OCI-LY3 (cell line): Measurements from ENCODE around the gene CDH4.

Experiments
- H2AFZ ChIP-seq: fragments of 200-600, 300-600 bp; shearing (Covaris generic); 2 replicates; pipeline ENCODE4 v1.6.0; 2014; ENCODE audit warnings: antibody characterized with exemption, low read depth, low read length
- H3K27ac ChIP-seq: fragments of 200-600, 300-600 bp; sonication (generic); 2 replicates; pipeline ENCODE4 v1.5.1; 2014; ENCODE audit warnings: mild to moderate bottlenecking, low read length, moderate library complexity, mixed read lengths
- H3K27me3 ChIP-seq: fragments of 200-600, 300-600 bp; sonication (generic); 2 replicates; pipeline ENCODE4 v1.6.1; 2014; ENCODE audit warnings: low read depth, low read length, mixed read lengths
- H3K36me3 ChIP-seq: fragments of 200-600, 300-600 bp; sonication (generic); replicated peaks from 2 replicates; pipeline ENCODE3; 2014; ENCODE audit warnings: low read depth, low read length, mixed read lengths
- H3K4me1 ChIP-seq: fragments of 300-600, 200-600 bp; sonication (generic); 2 replicates; pipeline ENCODE4 v1.6.1; 2014; ENCODE audit warnings: low read length, mixed read lengths
- H3K4me2 ChIP-seq: fragments of 200-600, 300-600 bp; sonication (generic); 2 replicates; pipeline ENCODE4 v1.6.1; 2014; ENCODE audit warnings: low read length, mixed read lengths
- H3K4me3 ChIP-seq: fragments of 300-600, 200-600 bp; sonication (generic); 2 replicates; pipeline ENCODE4 v1.5.1; 2014; ENCODE audit warnings: antibody characterized with exemption, mild to moderate bottlenecking, low read length, moderate library complexity
- H3K79me2 ChIP-seq: fragments of 300-600, 200-600 bp; shearing (Covaris generic); 2 replicates; pipeline ENCODE4 v1.6.1; 2014; ENCODE audit warnings: mild to moderate bottlenecking, low read length, mixed read lengths
- H3K9ac ChIP-seq: fragments of 300-600, 200-600 bp; shearing (Covaris generic); 2 replicates; pipeline ENCODE4 v1.6.0; 2014; ENCODE audit warnings: mild to moderate bottlenecking, low read length, moderate library complexity
- H3K9me3 ChIP-seq: fragments of 200-600, 300-600 bp; shearing (Covaris generic); 2 replicates; pipeline ENCODE4 v1.6.1; 2014; ENCODE audit warnings: low read length, mixed read lengths; ENCODE audit not compliant: insufficient read depth
- H4K20me1 ChIP-seq: fragments of 200-600, 300-600 bp; sonication (generic); 2 replicates; pipeline ENCODE4 v1.6.1; 2016; ENCODE audit warnings: low read length, mixed read lengths; ENCODE audit not compliant: insufficient read depth
- EZH2phosphoT487 ChIP-seq: fragments of 200-600 bp; shearing (Covaris generic); IDR thresholded peaks from 2 replicates; pipeline ENCODE4 v1.6.1; 2018; ENCODE audit warnings: antibody characterized with exemption, mixed run types, low read depth
- TF ChIP-seq, protein P1 (sequence below): fragments of 200-600, 300-600 bp; sonication (generic); IDR thresholded peaks from 2 replicates; pipeline ENCODE4 v1.5.1; 2014; ENCODE audit warnings: antibody characterized with exemption, low read length, low read depth

The CDH4 gene

DNA sequence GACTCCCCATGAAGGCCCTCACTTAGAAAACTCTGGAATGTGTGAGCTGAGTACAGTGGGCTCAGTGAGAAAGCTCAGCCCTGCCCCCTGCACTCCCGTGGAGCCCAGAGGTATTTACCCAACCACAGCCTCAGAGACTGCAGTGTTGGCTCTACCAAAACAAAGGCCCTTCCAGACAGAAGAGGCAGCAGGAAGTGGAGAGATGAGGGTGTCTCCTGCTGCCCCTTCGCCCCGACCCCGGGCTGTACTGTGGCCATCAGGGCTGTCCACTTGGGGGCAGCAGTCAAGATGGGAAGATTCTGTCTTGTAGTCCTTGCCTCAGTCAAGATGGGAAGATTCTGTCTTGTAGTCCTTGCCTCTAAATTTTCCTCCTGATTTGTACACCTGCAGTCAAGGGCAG is 472.3 kb downstream of the CDH4 start:
- H3K9ac ChIP-seq, result no peak overlapping the region
- H3K27me3 ChIP-seq, result no peaks in the 10 kb centered on the region
- H2AFZ ChIP-seq, result no peak overlapping the region
- TF ChIP-seq, protein P1, sequence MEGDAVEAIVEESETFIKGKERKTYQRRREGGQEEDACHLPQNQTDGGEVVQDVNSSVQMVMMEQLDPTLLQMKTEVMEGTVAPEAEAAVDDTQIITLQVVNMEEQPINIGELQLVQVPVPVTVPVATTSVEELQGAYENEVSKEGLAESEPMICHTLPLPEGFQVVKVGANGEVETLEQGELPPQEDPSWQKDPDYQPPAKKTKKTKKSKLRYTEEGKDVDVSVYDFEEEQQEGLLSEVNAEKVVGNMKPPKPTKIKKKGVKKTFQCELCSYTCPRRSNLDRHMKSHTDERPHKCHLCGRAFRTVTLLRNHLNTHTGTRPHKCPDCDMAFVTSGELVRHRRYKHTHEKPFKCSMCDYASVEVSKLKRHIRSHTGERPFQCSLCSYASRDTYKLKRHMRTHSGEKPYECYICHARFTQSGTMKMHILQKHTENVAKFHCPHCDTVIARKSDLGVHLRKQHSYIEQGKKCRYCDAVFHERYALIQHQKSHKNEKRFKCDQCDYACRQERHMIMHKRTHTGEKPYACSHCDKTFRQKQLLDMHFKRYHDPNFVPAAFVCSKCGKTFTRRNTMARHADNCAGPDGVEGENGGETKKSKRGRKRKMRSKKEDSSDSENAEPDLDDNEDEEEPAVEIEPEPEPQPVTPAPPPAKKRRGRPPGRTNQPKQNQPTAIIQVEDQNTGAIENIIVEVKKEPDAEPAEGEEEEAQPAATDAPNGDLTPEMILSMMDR, result peak; percentile 16; the same call in 1 of the 2 replicates
- no peak for TF ChIP-seq EZH2phosphoT487
- no peak overlapping the region for H3K27ac ChIP-seq
- no peaks in the 10 kb centered on the region for H3K9me3 ChIP-seq
- H4K20me1 ChIP-seq, result no peaks in the 10 kb centered on the region
- no peak overlapping the region for H3K4me3 ChIP-seq
- H3K36me3 ChIP-seq, result no peaks in the 10 kb centered on the region
- no peaks in the 10 kb centered on the region for H3K4me1 ChIP-seq
- H3K79me2 ChIP-seq, result no peaks in the 10 kb centered on the region
- no peak overlapping the region for H3K4me2 ChIP-seq

DNA sequence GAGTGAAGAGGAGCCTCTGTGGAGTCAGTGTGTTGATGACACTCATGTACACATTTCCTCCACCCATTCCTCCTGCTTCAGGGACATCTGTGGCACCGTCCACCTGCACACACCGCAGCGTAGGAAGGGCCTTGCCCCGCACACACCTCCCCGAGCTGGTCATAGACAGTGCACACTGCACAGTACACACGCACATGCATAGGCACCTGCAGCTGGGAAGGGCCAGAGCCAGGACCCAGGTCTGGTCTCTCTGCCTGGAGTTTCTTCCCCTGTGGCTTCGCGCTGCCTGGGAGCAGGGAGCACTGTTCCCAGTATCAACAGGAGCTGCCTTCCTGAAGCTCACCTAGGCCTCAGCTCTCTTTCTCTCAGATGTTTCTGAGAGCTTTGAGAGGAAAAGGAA is 473.1 kb downstream of the CDH4 start:
- Histone ChIP-seq H3K9ac (no peak overlapping the region), H3K4me2 (no peak overlapping the region), H3K27me3 (no peaks in the 10 kb centered on the region), H4K20me1 (no peaks in the 10 kb centered on the region), H3K79me2 (no peaks in the 10 kb centered on the region), H3K9me3 (no peaks in the 10 kb centered on the region), H3K36me3 (no peaks in the 10 kb centered on the region), H3K27ac (no peak overlapping the region), H3K4me1 (no peaks in the 10 kb centered on the region), H3K4me3 (no peak overlapping the region), H2AFZ (no peak overlapping the region)
- TF ChIP-seq, protein P1, result no peak
- no peak for TF ChIP-seq EZH2phosphoT487

DNA sequence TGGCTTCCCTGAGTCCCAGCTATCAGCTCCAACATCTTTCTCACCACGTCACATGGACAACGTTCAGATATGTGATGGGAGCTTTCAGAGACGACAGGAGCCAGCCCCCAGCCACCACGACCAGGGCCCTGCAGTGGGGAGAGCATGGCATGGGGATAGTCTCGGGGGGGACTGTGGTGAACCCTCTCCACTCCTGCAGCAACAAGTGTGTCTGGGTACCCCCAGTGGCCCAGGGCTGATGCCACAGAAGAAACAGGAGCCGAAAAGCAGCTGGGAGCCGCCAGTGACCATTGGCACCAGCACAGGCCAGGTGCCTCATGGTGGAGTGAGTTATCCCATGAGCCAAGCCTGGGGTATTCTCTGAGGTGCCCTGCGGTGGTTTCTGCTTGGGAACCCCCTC is 473.9 kb downstream of the CDH4 start:
- Histone ChIP-seq H3K79me2 (no peaks in the 10 kb centered on the region), H4K20me1 (no peaks in the 10 kb centered on the region), H3K9ac (no peak overlapping the region), H3K4me2 (no peak overlapping the region), H3K36me3 (no peaks in the 10 kb centered on the region), H3K4me3 (no peak overlapping the region), H2AFZ (no peak overlapping the region), H3K9me3 (no peaks in the 10 kb centered on the region), H3K27ac (no peak overlapping the region), H3K4me1 (no peaks in the 10 kb centered on the region), H3K27me3 (no peaks in the 10 kb centered on the region)
- TF ChIP-seq, protein P1, result no peak
- TF ChIP-seq EZH2phosphoT487, result no peak

DNA sequence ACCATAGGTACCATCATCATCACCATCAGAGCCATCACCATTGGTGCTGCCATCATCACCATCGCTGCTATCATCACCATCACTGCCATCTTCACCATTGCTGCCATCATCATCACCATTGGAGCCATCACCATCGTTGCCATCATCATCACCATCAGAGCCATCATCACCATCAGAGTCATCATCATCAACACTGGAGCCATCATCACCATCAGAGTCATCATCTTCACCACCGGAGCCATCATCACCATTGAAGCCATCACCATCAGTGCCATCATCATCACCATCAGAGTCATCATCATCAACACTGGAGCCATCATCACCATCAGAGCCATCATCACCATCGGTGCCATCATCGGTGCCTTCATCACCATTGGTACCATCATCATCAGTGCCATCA is 474.9 kb downstream of the CDH4 start:
- H3K79me2 ChIP-seq, result no peaks in the 10 kb centered on the region
- H3K27me3 ChIP-seq, result no peaks in the 10 kb centered on the region
- no peak overlapping the region for H3K9ac ChIP-seq
- no peak overlapping the region for H3K27ac ChIP-seq
- no peaks in the 10 kb centered on the region for H3K4me1 ChIP-seq
- no peaks in the 10 kb centered on the region for H3K36me3 ChIP-seq
- no peak overlapping the region for H3K4me3 ChIP-seq
- no peak overlapping the region for H3K4me2 ChIP-seq
- no peak overlapping the region for H2AFZ ChIP-seq
- TF ChIP-seq, protein P1, result no peak
- no peak for TF ChIP-seq EZH2phosphoT487
- no peaks in the 10 kb centered on the region for H3K9me3 ChIP-seq
- no peaks in the 10 kb centered on the region for H4K20me1 ChIP-seq
